Ovary (tissue), 9 donors: Measurements from ENCODE around the gene DISP2. TPM values are rescaled to one million over a fixed set of nuclear protein-coding genes. Genes with fewer than 3 reads are reported as not detected.
A peak's percentile ranks its signal among the peaks of the same experiment; 100 is the strongest.

Source experiments
- DNase-seq, 5 donors: peaks; one replicate each; pipeline ENCODE4 v3.0.0-alpha.2; 2019 to 2020
- H3K27ac ChIP-seq, 2 donors: fragments of 200-600 bp; one replicate each; pipeline versions ENCODE4 v1.5.1 to v1.8.0; 2019 to 2022
- H3K27me3 ChIP-seq: fragments of 200-600 bp; one replicate; pipeline ENCODE4 v1.8.0; 2022
- H3K36me3 ChIP-seq: fragments of 200-600 bp; sonication (generic); one replicate; pipeline ENCODE4 v1.5.1; 2019
- H3K4me1 ChIP-seq: one replicate; pipeline ENCODE4 v1.8.1; 2013; ENCODE audit warnings: mild to moderate bottlenecking, moderate library complexity; ENCODE audit not compliant: insufficient read depth
- H3K4me3 ChIP-seq: fragments of 200-600 bp; sonication (generic); one replicate; pipeline ENCODE4 v1.5.1; 2017
- H3K9me3 ChIP-seq, 2 donors: fragments of 200-600 bp in 1 of 2; sonication (generic) in 1 of 2; one replicate each; pipeline versions ENCODE4 v1.5.1 to v1.8.1; 2013 to 2019; ENCODE audit warnings: mild to moderate bottlenecking in 1 of 2, moderate library complexity in 1 of 2
- CTCF ChIP-seq, 3 donors: fragments of 450-650 bp in 2 of 3; fragments of 200-600 bp in 1 of 3; IDR thresholded peaks; one replicate each; pipeline versions ENCODE4 v1.5.1 to v1.8.0; 2016 to 2022; ENCODE audit warnings: antibody characterized with exemption in 3 of 3, mild to moderate bottlenecking in 1 of 3
- EP300 ChIP-seq: sonication (generic); formaldehyde crosslinking; IDR thresholded peaks from one replicate; pipeline ENCODE4 v1.6.1; 2017; ENCODE audit warnings: antibody characterized with exemption
- POLR2A ChIP-seq: fragments of 450-650 bp; IDR thresholded peaks from one replicate; pipeline ENCODE4 v1.6.1; 2017; ENCODE audit warnings: antibody characterized with exemption, mild to moderate bottlenecking, moderate library complexity
- WGBS, 3 donors: extraction: QIAGEN DNeasy Blood & Tissue Kit in 1 of 3; methylation state at CpG; one replicate each; pipeline versions ENCODE4 v1.1.5 to v1.1.7; 2013 to 2017; 5-methylcytosine and 5-hydroxymethylcytosine counted together
- intact Hi-C, 4 donors: fragments of 100-400 bp; cut with DNase I; formaldehyde crosslinking; loops; one replicate each; pipeline versions ENCODE4 v1.11.0 to v1.15.1; 2022 to 2023
- polyA plus RNA-seq, 2 donors: library from polyadenylated mRNA; stranded (reverse); fragments of 200-250 nt in 1 of 2; fragments of 350-450 nt in 1 of 2; fragmentation: Illumina TruSeq in 1 of 2; extraction: RNeasy Lipid Tissue Mini Kit (QIAGEN cat#74804) in 1 of 2; gene quantifications; one replicate each; pipeline ENCODE4 v1.2.3, GENCODE V29; 2013 to 2014
- total RNA-seq, 7 donors: library from RNA; depleted of rRNA in 2 of 7; stranded (reverse); fragments of >200 nt in 2 of 7; fragmentation: NEBNext Ultra II Directional in 3 of 7; extraction: Animal tissue kit (Norgen Biotek cat#: 25700) in 3 of 7; gene quantifications; one replicate each; pipeline versions ENCODE4 v1.1.0 to v1.2.4, GENCODE V29; 2016 to 2023
- donor health status: DM: no; HTN: no; CAD: no; lungs with moderate emphysema.
- donor health status: DM: no; HTN: no; CAD: no.
- donor health status: Bipolar disorder and iron deficiency.
- donor health status: DM: yes; HTN: yes; CAD: no.
- donor health status: DM: no; HTN: no; CAD: no.
- donor health status: DM: yes; HTN: yes; CAD: no.

Gene DISP2
- total and polyA plus RNA-seq, 9 donors: 0.48 to 12.9 (median 1.9) TPM; not detected in 2

GRCh38 chr15:40325700-40326099 is 32.3 kb upstream of the DISP2 start:
- 88 to 98% (median 96%) methylated on average over 2 of the region's 2 CpGs for WGBS, 3 donors
- peaks cover 15% of the 10 kb centered on the region for H3K4me1 ChIP-seq
- TF ChIP-seq POLR2A (no peak), EP300 (no peak), CTCF (IDR thresholded peaks at IDR 0.05) (no peak)
- H3K27me3 ChIP-seq: no peaks in the 10 kb centered on the region
- H3K27ac ChIP-seq: no peak overlapping the region
- intact Hi-C loops: no loop called here
- no peak overlapping the region for H3K4me3 ChIP-seq
- no peaks in the 10 kb centered on the region for H3K9me3 ChIP-seq
- DNase-seq: no peak
- no peaks in the 10 kb centered on the region for H3K36me3 ChIP-seq

DNA sequence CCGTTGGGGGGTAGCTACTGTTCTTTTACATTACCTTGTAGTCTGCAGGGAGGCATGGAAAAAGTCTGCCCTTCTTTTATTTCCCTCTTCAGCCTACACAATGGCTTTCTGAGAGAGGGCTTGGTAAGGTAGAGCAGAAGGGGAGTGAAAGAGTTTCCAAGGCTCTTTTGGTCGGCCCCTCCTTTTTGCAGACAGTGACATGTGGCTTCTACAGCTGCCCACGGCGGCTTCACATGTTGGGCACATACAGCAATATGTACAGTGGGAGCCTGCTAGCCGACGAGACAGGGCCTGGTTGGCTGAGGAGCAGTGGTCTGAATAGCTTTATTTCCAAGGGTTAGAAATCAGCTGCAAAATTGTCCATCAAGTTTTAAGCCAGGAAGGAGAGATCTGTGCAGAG is 30.6 kb upstream of the DISP2 start:
- DNase-seq: no peak
- no peak overlapping the region for H3K4me3 ChIP-seq
- WGBS, 3 donors: 69 to 73% (median 71%) methylated on average over 6 of the region's 6 CpGs
- H3K27ac ChIP-seq: no peak overlapping the region
- no peaks in the 10 kb centered on the region for H3K36me3 ChIP-seq
- no peaks in the 10 kb centered on the region for H3K27me3 ChIP-seq
- TF ChIP-seq EP300 (no peak), POLR2A (no peak), CTCF (IDR thresholded peaks at IDR 0.05) (no peak)
- no peaks in the 10 kb centered on the region for H3K9me3 ChIP-seq
- H3K4me1 ChIP-seq: peaks cover 16% of the 10 kb centered on the region
- intact Hi-C loops: no loop called here

DNA sequence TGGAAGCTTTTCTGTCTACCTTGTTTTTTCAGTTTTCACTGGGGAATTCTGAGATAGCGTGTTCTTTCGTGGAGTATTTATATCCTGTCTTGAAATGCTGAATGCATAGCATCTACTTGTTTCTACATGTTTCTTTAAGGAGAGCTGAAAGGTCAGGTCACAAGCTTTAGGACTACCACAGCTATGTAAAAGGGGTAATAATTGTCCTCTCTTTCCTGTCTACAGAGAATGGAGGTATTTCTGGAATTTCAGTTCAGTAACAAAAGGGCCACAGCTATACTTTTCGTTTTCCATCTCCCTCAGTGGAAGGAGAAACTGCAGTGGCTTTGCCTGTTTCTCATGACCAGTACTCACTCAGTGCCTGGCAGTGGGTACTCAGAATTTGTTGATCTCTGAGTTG is 29.8 kb upstream of the DISP2 start:
- TF ChIP-seq CTCF (IDR thresholded peaks at IDR 0.05): no peak
- no peak for TF ChIP-seq EP300
- no peak for TF ChIP-seq POLR2A
- H3K9me3 ChIP-seq: no peaks in the 10 kb centered on the region
- no peaks in the 10 kb centered on the region for H3K27me3 ChIP-seq
- no peak for DNase-seq
- no peaks in the 10 kb centered on the region for H3K36me3 ChIP-seq
- intact Hi-C loops: no loop called here
- H3K4me1 ChIP-seq: peaks cover 14% of the 10 kb centered on the region
- H3K27ac ChIP-seq: peak overlapping the region in 1 of 2 donors; percentile 63
- H3K4me3 ChIP-seq: no peak overlapping the region
- WGBS, 3 donors: 22 to 45% (median 24%) methylated on average over 3 of the region's 3 CpGs

DNA sequence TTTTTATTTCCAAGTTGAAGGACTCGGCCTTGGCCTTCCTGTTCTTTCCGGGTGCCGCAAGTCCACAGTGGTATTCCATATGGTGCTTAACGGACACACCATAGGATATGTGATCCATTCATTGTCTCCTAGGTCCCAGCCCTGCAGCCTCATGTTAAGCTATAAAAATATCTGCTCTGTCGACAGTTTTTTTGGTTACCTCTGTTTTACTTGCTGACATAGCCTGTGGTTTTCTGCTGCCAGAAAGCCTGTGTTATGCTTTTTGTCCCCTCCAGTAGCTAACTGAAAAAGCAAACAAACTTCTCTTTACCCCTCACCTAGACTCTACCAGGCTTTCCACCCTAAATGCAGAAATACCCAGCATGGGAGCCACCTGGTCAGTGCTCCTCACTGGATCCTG is 29.3 kb upstream of the DISP2 start:
- no peak overlapping the region for H3K4me3 ChIP-seq
- H3K36me3 ChIP-seq: no peaks in the 10 kb centered on the region
- H3K27ac ChIP-seq: peak overlapping the region in 1 of 2 donors; percentile 63
- H3K27me3 ChIP-seq: no peaks in the 10 kb centered on the region
- intact Hi-C loops: no loop called here
- TF ChIP-seq CTCF (IDR thresholded peaks at IDR 0.05): no peak
- TF ChIP-seq POLR2A: no peak
- TF ChIP-seq EP300: no peak
- H3K9me3 ChIP-seq: no peaks in the 10 kb centered on the region
- DNase-seq: no peak
- 29 to 57% (median 38%) methylated on average over 5 of the region's 5 CpGs for WGBS, 3 donors
- H3K4me1 ChIP-seq: peaks cover 14% of the 10 kb centered on the region
